ENCODE data around the gene CLTB. TPM values are rescaled to one million over a fixed set of nuclear protein-coding genes. Genes with fewer than 3 reads are reported as not detected.

The CLTB gene
- polyA plus RNA-seq, 2 of the 4 experiments (the other 2 are of a cell fraction), result 42.2 to 47.4 TPM

GRCh38 chr5:176410486-176411180 lies 5.7 kb downstream of the CLTB start (continued):
- TF ChIP-seq REST (IDR thresholded peaks at IDR 0.05), result no peak
- no peak for TF ChIP-seq RARB (CRISPR knock-in tag; IDR thresholded peaks at IDR 0.05)
- no peak for TF ChIP-seq RAD21 (conservative IDR thresholded peaks at IDR 0.05 in 1 of 2, IDR thresholded peaks at IDR 0.05 in 1 of 2)
- no peak for TF ChIP-seq BHLHE40 (IDR thresholded peaks at IDR 0.05; ENCODE audit: low read depth, low read length)
- no peak for TF ChIP-seq ZC3H11A (IDR thresholded peaks at IDR 0.05)
- no peak for TF ChIP-seq CTCF (IDR thresholded peaks at IDR 0.05)
- TF ChIP-seq E2F6 (IDR thresholded peaks at IDR 0.05; ENCODE audit: borderline replicate concordance, low read depth), result no peak

- no peak overlapping the region for H3K27ac ChIP-seq
- H3K4me2 ChIP-seq, result no peak overlapping the region
- no peak overlapping the region for H3K4me3 ChIP-seq
- no peaks in the 10 kb centered on the region for H3K9me3 ChIP-seq
- DNase-seq (ENCODE audit: low read depth in 1 of 2, low spot score in 1 of 2), result no peak
- TF ChIP-seq HOXB5 (CRISPR knock-in tag; IDR thresholded peaks at IDR 0.05), result no peak
- no peak for TF ChIP-seq GATA3 (IDR thresholded peaks at IDR 0.05; ENCODE audit: borderline replicate concordance)
- TF ChIP-seq ZFP36 (IDR thresholded peaks at IDR 0.05; ENCODE audit: borderline replicate concordance, partially characterized antibody), result no peak
- TF ChIP-seq HOXA7 (CRISPR knock-in tag; IDR thresholded peaks at IDR 0.05), result no peak
- TF ChIP-seq HEYL (CRISPR knock-in tag; IDR thresholded peaks at IDR 0.05), result no peak
- no peak for TF ChIP-seq POLR2AphosphoS2 (conservative IDR thresholded peaks at IDR 0.05; ENCODE audit: low read length)
- TF ChIP-seq FOSB (CRISPR knock-in tag; IDR thresholded peaks at IDR 0.05), result no peak
- no peak for TF ChIP-seq EP300 (IDR thresholded peaks at IDR 0.05)
- TF ChIP-seq EHF (CRISPR knock-in tag; IDR thresholded peaks at IDR 0.05), result no peak
- no peak for TF ChIP-seq HMGXB4 (CRISPR knock-in tag; IDR thresholded peaks at IDR 0.05; ENCODE audit: borderline replicate concordance)
- WGBS (ENCODE audit: missing lambda C conversion rate), result 83% methylated on average over 4 of the region's 4 CpGs
- FAIRE-seq, result no peak
- H3K4me1 ChIP-seq, result peaks cover 10% of the 10 kb centered on the region; the same call in 1 of the 3 replicates
- no peak for ATAC-seq
- CTCF ChIA-PET, result interaction anchor here (2.1 kb wide), 1 partner anchor 680 kb away, joined by 7 read pairs; no protein-coding TSS in a partner anchor
- POLR2A ChIA-PET, result no interaction called here
Observed at GRCh38 chr5:176409765-176410164, 6.6 kb downstream of the CLTB start.

All from A549 (cell line).